ENCODE results near the gene SLC35B2.

Gene SLC35B2

DNA sequence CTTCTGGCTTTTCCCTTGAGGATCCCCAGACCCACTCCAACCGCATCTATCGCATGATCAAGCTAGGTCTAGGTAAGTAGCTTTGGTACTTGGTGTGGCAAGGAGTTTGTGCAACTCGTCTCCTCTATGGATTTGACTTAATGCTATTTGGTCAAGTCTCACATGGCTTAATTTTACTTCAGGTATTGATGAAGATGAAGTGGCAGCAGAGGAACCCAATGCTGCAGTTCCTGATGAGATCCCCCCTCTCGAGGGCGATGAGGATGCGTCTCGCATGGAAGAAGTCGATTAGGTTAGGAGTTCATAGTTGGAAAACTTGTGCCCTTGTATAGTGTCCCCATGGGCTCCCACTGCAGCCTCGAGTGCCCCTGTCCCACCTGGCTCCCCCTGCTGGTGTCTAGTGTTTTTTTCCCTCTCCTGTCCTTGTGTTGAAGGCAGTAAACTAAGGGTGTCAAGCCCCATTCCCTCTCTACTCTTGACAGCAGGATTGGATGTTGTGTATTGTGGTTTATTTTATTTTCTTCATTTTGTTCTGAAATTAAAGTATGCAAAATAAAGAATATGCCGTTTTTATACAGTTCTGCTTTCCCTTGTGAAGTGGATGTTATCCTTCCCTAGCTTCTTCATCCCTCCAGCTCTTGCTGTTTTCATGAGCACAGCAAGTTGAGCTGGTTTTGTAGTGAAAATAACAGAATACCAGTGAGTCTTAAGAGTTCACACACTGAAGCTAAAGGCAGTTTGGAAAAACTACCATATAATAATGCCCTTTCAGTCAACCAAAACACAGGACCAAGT, 3.8 kb downstream of the SLC35B2 start:
- no peak for DNase-seq (ENCODE audit: low read depth, low spot score)

DNA sequence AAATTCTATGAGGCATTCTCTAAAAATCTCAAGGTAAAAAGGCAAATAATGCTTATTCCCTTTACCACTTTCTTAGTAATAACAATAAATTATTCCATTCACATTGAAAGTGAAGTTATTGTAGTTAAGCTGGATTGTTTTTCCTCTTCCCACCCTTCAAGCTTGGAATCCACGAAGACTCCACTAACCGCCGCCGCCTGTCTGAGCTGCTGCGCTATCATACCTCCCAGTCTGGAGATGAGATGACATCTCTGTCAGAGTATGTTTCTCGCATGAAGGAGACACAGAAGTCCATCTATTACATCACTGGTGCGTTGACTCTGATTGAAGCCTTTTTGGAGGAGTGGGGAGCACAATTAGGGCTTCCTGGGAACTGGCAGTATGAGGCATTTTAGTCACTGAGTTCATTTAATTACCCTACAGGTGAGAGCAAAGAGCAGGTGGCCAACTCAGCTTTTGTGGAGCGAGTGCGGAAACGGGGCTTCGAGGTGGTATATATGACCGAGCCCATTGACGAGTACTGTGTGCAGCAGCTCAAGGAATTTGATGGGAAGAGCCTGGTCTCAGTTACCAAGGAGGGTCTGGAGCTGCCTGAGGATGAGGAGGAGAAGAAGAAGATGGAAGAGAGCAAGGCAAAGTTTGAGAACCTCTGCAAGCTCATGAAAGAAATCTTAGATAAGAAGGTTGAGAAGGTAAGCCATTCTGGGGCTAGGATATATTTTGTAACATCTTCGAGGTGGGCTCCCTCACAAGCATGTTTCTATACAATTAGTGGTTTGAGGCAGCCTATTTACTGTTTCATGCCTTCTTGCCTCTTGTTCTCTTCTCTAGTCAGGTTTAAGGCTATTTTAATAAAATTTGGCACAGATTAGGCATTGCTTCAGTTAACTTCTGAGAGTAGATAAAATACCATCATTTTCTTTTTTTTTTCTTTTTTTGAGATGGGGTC, 5.5 kb downstream of the SLC35B2 start:
- no peak for DNase-seq (ENCODE audit: low read depth, low spot score)

DNA sequence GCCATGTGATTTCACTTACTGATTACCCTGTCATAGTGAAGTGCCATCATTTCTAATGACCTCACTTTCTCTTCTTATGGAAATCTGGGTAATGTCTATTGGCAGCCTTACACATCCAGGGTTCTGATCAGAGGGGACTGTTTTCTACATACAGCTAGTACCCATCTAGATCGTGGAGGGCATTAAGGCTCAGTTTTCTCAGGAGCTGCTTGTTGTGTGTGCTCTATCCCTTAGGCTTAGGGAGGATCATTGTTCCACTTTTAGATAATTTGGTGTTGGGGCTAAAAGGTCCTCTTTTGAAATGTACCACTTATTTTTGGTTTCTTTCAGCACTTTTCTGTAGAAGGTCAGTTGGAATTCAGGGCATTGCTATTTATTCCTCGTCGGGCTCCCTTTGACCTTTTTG, 6.6 kb downstream of the SLC35B2 start:
- DNase-seq (ENCODE audit: low read depth, low spot score), result no peak

DNA sequence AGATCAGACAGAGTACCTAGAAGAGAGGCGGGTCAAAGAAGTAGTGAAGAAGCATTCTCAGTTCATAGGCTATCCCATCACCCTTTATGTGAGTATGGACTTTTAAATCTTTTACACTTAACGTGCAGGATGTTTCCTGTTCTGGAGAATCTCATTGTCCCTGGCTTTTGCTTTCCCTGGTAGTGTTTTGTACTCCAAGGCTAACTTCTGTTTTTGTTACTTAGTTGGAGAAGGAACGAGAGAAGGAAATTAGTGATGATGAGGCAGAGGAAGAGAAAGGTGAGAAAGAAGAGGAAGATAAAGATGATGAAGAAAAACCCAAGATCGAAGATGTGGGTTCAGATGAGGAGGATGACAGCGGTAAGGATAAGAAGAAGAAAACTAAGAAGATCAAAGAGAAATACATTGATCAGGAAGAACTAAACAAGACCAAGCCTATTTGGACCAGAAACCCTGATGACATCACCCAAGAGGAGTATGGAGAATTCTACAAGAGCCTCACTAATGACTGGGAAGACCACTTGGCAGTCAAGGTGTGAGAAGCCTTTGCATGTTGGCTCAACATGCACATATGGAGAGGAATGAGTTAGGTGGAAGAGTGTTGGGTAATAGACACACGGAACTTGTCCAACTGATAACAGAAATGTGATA, 7.1 kb downstream of the SLC35B2 start:
- DNase-seq (ENCODE audit: low read depth, low spot score), result no peak

DNA sequence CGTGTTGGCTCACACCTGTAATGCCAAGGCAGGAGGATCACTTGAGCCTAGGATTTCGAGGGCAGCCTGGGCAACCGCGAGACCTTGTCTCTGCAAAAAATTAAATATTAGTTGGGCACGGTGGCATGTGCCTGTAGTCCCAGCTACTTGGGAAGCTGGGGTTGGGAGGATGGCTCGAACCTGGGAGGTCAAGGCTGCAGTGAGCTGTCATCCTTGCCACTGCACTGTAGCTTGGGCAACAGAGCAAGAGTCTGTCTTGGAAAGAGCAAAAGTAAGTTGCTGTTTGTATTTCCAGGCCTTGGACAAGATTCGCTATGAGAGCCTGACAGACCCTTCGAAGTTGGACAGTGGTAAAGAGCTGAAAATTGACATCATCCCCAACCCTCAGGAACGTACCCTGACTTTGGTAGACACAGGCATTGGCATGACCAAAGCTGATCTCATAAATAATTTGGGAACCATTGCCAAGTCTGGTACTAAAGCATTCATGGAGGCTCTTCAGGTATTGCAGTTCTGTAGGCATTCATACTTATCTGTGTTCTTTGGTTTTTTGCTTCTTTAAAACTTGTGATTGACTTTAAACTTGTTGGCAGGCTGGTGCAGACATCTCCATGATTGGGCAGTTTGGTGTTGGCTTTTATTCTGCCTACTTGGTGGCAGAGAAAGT, 8.1 kb downstream of the SLC35B2 start:
- no peak for DNase-seq (ENCODE audit: low read depth, low spot score)

DNA sequence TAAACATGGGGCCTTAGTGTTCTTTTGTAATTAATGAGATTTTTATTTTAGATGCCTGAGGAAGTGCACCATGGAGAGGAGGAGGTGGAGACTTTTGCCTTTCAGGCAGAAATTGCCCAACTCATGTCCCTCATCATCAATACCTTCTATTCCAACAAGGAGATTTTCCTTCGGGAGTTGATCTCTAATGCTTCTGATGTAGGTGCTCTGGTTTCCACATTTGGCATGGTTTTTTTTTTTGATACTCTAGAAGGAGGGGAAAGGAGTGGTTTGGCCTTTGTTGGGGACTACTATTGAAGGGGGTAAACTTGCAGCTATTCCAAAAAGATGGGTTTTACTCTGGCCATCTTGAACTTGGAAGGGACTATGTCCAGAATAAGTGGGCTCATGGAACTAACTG, 8.7 kb downstream of the SLC35B2 start:
- DNase-seq (ENCODE audit: low read depth, low spot score), result no peak

DNA sequence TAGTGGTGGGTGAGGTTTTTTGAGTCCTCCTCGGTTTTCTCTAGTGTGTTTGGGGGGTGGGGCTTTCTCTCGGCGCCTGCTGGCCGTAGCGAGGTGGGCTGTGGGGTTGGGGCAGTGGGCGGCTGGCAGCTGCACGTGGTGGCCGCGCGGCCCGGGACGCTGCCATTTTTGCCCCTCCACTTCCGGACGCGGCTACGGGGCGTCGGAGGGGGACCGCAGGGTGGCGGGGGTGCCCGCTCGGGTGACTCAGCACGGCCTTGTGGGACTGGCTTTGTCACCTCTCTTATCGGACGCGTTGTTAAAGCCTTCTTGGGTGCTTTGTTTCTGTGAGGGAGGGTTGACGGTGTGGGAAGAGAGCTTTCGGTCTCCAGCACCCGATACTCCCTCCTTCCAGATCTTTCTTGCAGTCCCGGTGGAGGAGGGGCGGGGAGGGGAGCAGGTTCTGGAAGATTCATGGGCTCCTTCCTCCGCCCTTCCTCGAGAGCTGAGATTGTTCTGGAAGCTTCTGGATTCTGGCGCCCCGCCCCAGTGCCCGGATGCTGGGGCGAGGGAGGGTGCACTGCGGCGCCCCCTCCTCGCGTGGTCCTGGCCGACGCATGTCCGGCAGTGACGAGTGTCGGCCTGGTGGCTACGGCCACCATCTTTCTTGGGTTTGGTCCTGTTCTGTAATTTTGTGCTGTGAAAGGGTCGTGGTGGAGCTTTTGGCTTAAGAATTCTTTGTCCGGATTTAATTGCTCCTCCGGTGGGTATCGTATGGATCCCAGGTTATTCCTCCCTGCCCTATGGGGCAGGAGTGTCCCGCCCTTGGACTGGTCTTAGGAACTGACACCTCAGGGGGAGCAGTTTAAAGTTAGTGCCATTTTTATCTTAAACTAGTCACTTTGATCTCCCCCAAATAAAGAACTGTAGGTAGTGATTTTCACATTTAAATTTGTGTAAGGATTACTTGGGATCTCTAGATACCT, 9.7 kb downstream of the SLC35B2 start:
- DNase-seq (ENCODE audit: low read depth, low spot score), result no peak

DNA sequence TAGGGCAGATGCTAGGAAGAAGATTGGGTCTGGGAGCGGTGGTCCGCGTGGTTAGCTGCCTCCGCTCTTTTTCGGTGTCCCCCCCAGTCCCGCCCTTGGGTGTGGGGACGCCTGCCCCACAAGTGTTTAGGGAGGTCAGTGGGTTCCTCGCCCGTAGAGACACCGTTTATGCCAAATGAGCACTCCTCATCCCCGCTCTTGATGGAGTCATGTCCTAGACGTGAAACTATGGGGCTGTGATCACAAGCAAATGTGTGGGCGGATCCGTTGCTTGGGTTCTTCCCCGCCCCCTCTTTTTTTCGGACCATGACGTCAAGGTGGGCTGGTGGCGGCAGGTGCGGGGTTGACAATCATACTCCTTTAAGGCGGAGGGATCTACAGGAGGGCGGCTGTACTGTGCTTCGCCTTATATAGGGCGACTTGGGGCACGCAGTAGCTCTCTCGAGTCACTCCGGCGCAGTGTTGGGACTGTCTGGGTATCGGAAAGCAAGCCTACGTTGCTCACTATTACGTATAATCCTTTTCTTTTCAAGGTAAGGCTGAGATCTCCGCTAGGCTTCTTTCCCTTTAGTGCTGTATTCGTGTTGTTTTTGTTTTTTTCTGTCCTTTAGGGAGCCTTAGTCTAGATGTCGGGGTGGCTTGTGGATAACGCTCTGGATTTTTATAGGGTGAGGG, 10.5 kb downstream of the SLC35B2 start, which contains the start of gene HSP90AB1:
Gene HSP90AB1 (plus strand): TSS at position 439 of the 675 bp plus-strand sequence. CDS start 1,529 bp downstream, outside the sequence.
- DNase-seq (ENCODE audit: low read depth, low spot score), result peak; percentile 86

DNA sequence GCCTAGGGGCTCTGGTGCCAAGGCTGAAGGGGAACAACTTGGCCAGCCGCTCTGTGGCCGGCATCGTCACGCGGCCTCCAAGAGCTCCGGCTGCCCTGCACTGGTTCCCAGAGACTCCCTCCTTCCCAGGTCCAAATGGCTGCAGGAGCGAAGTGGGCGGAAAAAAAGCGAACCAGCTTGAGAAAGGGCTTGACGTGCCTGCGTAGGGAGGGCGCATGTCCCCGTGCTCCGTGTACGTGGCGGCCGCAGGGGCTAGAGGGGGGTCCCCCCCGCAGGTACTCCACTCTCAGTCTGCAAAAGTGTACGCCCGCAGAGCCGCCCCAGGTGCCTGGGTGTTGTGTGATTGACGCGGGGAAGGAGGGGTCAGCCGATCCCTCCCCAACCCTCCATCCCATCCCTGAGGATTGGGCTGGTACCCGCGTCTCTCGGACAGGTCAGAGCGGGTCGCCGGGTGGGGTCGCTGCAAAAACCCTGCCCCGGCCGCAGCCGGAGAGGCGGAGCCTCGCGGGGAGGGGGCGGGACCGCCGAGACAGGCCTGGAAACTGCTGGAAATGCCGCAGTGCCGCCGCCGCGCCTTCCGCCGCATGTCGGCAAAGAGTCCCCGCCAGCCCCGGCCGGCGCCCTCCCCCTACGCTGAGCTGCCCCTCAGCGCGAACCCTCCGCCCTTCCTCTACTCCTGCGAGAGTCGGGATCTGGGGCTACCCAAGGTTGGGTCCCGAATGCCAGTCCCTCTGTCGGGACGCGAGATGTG, 11.2 kb downstream of the SLC35B2 start:
- no peak for DNase-seq (ENCODE audit: low read depth, low spot score)

DNA sequence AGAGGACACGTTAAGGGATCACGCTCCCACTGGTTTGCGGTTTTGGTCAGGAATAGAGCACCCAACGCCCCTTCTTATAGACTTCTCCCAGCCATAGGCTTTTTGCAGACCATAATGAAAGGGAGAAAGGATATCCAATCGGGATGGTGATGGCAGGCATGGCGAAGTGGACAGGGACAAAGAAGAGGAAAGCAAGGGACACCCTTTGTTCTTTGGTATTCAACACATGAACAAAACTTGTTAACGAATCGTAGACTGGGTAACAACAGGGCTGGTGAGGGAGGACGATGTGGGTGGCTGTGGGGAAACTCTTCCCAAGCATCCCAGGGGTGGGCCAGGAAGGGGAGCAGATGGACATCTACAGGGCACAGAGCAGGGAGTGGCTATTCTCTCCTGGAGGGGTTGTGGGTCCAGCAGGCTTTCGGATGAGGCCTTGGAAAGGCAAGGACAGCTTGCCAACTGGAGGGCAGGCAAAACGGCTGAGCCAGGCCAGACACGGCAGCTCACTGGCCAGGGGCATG, 11.9 kb downstream of the SLC35B2 start:
- DNase-seq (ENCODE audit: low read depth, low spot score), result no peak

DNA sequence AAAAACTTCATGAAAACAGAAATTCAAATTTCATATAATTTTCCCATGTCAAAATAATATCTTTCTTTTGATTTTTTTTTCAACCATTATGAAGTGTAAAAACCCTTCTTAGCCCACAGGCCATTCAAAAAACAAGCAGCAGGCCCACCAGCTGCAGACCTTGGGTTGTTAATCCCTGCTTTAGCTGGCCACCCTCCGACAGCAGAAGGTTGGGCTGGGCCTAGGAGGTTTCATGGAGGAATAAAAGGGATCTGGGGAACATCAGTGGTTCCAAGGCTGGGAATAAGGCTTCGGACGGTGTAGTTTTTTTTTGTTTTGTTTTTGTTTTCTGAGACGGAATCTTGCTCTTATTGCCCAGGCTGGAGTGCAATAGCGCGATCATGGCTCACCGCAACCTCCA, 14.0 kb downstream of the SLC35B2 start:
- no peak for DNase-seq (ENCODE audit: low read depth, low spot score)

DNA sequence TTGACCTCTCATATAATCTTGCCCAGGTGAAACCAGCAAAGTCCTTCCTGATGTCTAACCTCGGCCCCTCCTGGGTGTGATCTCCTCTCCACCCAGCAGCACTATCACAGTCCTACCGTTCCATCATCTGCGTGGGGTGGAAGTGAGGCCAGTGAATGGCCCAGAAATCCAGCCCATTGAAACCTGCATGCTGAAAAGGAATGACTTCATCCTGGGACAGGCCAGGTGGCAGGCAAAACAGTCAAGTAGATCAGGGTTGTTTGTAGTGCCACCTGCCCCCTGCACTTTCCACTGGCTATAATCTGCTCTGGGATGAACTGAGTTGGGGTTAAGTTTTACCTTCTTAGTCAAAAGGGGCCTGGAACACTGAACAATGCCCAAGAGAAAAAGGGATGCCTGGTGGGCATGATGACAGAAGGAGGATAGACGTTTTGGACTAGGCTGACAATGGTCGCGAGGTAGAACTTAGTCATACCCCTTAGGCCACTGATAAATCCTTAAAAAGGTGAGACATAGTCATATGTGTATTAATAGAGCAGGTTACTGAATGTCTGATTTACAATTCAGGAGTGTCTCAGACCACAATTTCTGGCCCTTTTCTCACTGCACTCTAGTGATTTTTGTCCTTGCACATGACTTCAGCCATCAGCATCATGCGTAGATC, 18.5 kb downstream of the SLC35B2 start:
- DNase-seq (ENCODE audit: low read depth, low spot score), result no peak

DNA sequence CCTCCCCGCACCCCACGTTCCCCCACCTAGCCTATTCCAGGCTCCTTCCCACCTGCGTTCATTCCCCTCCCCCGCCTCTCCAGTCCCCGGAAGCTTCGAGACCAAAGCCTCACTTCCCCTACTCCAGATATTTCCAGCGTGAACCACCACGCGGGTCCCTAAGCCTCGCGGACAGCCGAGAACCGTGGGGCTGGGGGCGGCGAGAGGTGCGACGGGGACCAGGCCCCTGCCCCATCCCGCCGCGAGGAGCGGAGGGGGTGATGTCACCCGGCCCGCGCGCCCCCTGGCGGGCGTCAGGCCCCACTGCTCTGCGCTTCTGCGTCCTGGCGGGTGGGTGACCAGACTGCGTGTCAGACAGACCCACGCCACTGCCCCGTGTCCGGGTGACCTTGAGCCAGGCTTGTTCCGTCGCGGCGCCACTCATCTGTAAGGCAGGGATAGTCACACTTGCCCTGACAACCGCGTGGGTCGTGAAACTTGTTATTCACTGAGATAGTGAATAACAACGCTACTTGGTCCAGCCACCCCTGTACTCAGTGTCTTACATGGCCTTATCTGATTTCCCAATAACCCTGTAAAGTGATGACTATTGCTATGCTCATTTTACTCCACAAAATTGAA, 19.4 kb downstream of the SLC35B2 start:
- no peak for DNase-seq (ENCODE audit: low read depth, low spot score)

DNA sequence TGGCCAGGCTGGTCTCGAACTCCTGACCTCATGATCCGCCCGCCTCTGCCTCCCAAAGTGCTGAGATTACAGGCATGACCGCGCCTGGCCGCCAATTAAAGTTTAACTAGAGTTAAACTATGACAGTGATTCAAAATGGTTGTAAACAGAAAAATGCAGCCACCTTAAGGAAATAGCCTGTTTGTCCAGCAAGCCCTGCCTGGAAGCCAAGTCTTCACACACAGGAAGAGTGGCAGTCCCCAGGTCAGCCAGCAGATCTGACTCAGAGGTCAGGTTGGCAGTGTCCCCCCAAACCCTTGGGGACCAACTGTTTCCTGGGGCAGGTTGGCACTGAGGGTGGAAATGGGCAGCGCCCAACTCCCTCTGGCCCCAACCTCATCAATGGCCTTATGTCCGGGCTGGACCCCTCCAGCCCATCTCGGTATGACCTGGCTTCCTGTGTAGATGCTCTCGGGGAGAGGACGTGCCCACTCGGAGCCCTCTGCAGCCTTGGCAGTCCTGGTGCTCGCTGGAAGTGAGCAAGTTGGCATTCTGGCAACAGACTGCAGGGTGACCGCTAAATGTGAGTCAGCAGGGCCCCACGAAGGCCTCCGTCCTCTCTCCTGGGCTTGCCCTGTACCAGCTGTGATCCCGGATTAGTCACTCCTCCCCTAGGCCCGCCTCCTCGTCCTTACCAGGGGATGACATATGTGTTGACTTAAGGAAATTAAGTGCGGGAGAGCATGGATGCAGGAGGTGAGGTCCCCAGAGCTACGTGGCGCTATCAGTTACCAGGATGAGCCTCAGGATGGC, 20.1 kb downstream of the SLC35B2 start:
- DNase-seq (ENCODE audit: low read depth, low spot score), result no peak

DNA sequence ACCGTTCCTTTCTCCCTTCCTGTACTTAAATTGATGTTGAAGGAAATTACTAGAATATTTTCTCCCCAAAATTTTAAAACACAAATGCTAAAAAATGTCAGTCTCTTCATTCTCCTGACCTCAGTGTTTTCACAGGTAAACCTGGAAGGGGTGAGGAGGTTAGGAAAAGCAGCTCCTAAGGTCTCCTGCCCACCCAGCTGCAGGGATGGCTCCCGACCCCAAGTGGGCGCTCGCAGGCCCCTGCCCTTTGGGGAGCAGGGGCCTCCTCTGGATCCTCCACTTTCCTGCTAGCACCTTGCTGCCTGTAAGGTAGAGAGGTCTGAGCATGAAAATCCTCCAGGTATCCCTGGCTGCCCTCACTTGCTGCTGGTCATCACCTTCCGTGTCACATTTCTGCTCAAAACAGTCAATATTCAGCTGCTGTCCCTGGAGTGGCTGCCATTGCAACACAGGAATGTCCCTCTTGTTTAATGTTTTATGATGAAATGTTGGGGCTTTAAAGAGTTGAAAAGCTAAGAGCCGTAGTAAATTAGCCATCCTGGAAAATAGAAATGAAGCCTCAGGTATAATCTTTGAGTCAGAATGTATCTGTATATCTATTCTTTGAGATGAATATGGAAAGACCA, 21.3 kb downstream of the SLC35B2 start:
- DNase-seq (ENCODE audit: low read depth, low spot score), result no peak

DNA sequence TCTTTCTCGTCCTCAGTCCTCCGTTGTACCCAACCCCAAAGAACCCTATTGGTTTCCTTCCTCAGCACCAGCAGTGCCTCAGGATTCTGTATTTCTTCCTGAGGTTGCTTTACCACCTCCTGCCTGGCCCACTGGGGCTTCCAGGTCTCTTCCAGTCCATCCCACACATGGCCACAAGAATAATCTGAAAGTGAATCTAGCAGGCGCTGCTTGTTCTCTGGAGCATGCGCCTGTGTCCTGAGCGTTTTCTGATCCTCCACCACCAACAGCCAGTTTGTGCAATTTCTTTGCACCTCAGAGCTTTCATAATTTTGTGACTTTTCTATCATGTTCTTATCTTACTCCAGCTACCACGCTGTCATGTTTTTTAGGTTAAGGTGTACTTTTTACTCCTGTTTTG, 22.1 kb downstream of the SLC35B2 start:
- no peak for DNase-seq (ENCODE audit: low read depth, low spot score)
